ENCODE results near the gene FMO3.
A peak's percentile ranks its signal among the peaks of the same experiment; 100 is the strongest.

Gene FMO3

DNA sequence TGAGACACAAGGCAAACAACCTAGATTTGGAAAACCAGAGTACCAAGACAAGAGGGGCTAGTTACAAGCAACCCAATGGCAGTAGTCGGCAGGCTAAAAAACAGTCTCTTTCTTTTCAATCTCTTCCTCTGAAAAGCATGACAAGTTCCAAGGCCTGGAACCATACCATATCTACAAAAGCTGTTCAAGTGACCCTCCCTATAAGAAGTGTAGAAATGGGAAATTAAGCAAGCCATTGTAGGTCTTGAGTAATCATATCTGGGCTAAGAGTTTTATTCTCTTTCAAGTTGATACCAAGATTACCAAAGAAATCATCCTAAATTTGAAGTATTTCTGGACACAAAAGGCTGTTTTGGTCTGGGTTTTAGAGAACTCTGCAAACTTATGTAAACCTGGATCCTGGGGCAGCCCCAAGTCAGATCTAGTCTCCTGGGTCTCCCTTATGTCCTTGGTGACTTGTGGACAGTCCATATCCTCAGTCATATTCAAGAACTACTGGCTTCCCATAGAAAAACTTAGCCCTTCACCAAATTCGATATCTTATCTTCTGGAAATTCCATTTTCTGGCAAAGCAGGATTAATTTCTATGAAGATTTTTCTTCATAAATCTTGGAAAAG, 24.7 kb downstream of the FMO3 start:
- DNase-seq (ENCODE audit: low spot score): no peak
- Histone ChIP-seq H3K4me3 (no peak overlapping the region), H3K27ac (peak overlapping the region; percentile 73 to 83)
- TF ChIP-seq, protein P1, sequence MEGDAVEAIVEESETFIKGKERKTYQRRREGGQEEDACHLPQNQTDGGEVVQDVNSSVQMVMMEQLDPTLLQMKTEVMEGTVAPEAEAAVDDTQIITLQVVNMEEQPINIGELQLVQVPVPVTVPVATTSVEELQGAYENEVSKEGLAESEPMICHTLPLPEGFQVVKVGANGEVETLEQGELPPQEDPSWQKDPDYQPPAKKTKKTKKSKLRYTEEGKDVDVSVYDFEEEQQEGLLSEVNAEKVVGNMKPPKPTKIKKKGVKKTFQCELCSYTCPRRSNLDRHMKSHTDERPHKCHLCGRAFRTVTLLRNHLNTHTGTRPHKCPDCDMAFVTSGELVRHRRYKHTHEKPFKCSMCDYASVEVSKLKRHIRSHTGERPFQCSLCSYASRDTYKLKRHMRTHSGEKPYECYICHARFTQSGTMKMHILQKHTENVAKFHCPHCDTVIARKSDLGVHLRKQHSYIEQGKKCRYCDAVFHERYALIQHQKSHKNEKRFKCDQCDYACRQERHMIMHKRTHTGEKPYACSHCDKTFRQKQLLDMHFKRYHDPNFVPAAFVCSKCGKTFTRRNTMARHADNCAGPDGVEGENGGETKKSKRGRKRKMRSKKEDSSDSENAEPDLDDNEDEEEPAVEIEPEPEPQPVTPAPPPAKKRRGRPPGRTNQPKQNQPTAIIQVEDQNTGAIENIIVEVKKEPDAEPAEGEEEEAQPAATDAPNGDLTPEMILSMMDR (IDR thresholded peaks at IDR 0.05): no peak

DNA sequence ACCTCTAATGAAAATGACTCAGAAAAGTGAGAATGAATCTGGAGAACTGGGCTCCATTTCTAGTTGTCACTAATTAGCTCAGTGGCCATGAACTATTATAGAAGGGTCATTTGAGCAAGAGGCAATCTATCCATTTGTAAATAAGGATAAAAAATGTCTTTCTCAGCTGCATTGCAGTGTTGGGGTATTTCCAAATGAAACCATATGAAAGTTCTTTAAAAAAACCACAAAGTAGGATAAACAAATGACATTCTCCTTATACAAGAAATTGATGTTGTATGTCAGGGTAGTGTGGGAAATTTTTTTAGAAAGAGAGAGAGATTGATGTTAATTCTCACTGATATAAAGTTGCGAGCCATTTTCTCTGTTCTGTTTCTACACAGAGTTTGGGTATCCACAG, 26.0 kb downstream of the FMO3 start:
- TF ChIP-seq, protein P1 (IDR thresholded peaks at IDR 0.05): no peak
- Histone ChIP-seq H3K27ac (peak overlapping the region; percentile 73 to 83), H3K4me3 (no peak overlapping the region)
- no peak for DNase-seq (ENCODE audit: low spot score)

DNA sequence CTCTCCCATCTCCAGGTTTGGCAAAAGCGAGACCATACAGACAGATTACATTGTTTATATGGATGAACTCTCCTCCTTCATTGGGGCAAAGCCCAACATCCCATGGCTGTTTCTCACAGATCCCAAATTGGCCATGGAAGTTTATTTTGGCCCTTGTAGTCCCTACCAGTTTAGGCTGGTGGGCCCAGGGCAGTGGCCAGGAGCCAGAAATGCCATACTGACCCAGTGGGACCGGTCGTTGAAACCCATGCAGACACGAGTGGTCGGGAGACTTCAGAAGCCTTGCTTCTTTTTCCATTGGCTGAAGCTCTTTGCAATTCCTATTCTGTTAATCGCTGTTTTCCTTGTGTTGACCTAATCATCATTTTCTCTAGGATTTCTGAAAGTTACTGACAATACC, 26.4 kb downstream of the FMO3 start:
- no peak for DNase-seq (ENCODE audit: low spot score)
- TF ChIP-seq, protein P1 (IDR thresholded peaks at IDR 0.05): no peak
- Histone ChIP-seq H3K27ac (peak overlapping the region; percentile 73 to 83), H3K4me3 (no peak overlapping the region)

DNA sequence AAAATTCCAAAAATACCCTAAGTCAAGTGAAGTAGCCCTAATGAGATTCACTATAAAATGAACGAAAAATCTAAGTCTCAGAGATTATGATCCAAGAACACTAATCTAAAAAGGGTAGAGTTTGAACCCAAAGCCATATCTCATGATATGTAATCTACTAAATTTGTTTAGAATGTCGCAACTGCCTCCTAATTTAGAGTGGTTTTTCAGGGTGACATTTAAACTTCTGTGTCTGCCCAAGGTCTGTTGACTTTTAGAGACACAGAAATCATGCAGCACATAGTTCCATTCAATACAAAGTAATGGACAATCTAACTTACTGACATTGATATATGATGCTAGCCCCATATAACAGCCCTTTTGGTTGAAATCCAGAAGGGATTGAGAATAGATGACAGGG, 28.9 kb downstream of the FMO3 start:
- Histone ChIP-seq H3K4me3 (no peak overlapping the region), H3K27ac (peak overlapping the region in 1 of 2 donors; percentile 74)
- TF ChIP-seq, protein P1 (IDR thresholded peaks at IDR 0.05): no peak
- no peak for DNase-seq (ENCODE audit: low spot score)

DNA sequence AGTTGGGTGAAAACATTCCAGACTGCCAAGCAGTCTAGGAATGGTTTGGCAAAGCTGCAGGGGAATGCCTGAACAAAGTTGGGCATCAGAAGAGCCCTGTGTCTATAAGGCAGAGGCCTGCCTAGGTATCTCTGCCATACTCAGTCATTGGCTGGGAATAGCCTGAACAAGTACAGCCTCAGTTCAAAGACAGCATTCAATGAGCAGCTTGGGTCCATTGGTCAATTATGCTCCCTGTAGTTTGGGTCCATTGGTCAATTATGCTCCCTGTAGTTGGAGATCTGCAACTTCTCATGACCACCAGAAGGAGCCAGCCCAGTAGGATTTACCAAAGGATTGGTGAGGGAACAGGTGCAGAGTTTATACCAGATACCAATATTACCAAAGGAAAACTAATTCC, 31.6 kb downstream of the FMO3 start:
- DNase-seq (ENCODE audit: low spot score): no peak
- TF ChIP-seq, protein P1 (IDR thresholded peaks at IDR 0.05): no peak
- Histone ChIP-seq H3K4me3 (no peak overlapping the region), H3K27ac (peak overlapping the region; percentile 58 to 74)

DNA sequence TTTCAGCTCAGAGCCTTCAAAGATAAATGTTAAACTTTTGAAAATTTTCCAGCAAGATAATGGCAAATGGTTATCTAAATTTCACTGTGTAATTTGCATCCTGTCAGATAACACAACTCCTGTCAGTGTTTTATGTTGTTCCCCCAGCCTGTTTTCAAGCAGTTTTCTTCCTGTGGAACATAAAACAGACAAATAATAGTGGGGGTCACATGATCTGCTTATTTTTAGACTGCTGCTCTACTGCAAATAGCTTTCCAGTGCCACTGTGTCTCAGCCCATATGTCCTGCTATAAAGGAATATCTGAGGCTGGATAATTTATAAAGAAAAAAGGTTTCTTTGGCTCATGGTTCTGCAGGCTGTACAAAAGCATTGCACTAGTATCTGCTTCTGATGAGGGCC, 32.2 kb downstream of the FMO3 start:
- DNase-seq (ENCODE audit: low spot score): no peak
- TF ChIP-seq, protein P1 (IDR thresholded peaks at IDR 0.05): no peak
- Histone ChIP-seq H3K4me3 (no peak overlapping the region), H3K27ac (peak overlapping the region; percentile 58 to 74)

DNA sequence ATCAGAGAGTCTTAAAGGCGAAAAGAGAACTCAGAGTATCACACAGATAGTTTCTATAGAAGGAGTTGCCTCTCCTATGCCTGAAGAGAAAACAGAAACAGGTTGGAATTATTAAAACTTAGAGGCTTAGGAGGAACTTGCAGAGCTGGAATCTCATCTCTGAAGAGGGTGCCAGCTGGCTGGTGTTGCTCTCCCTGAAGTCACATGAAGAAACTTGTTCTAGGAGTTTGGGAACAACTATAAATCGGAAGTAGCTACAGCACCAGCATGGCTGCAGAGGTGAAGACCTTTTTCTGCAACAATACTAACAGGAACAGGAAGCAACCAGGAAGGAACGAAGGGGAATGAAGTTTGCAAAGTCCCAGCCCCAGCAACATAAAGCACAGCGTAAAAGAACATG, 35.8 kb downstream of the FMO3 start:
- Histone ChIP-seq H3K27ac (peak overlapping the region in 1 of 2 donors; percentile 66), H3K4me3 (no peak overlapping the region)
- TF ChIP-seq, protein P1 (IDR thresholded peaks at IDR 0.05): no peak
- DNase-seq (ENCODE audit: low spot score): no peak
